Ascending aorta (tissue), 2 donors: ENCODE data around the gene CCDC85A. TPM values are rescaled to one million over a fixed set of nuclear protein-coding genes. Genes with fewer than 3 reads are reported as not detected.

Source experiments
- DNase-seq, 2 donors: peaks; one replicate each; pipeline ENCODE4 v3.0.0-alpha.2; 2019; ENCODE audit warnings: low spot score in 2 of 2
- H3K27ac ChIP-seq, 2 donors: fragments of 200-600 bp; sonication (generic); one replicate each; pipeline ENCODE4 v1.5.1; 2016 to 2017; ENCODE audit warnings: mild to moderate bottlenecking in 1 of 2
- H3K27me3 ChIP-seq: fragments of 200-600 bp; sonication (generic); one replicate; pipeline ENCODE4 v1.5.1; 2017
- H3K36me3 ChIP-seq, 2 donors: fragments of 200-600 bp; sonication (generic); one replicate each; pipeline ENCODE4 v1.5.1; 2016
- H3K4me1 ChIP-seq, 2 donors: fragments of 200-600 bp; sonication (generic); one replicate each; pipeline ENCODE4 v1.5.1; 2016 to 2017; ENCODE audit warnings: mild to moderate bottlenecking in 1 of 2
- H3K4me3 ChIP-seq, 2 donors: fragments of 200-600 bp; sonication (generic); one replicate each; pipeline ENCODE4 v1.5.1; 2016 to 2017; ENCODE audit warnings: mild to moderate bottlenecking in 1 of 2
- H3K9me3 ChIP-seq, 2 donors: fragments of 200-600 bp; sonication (generic); one replicate each; pipeline ENCODE4 v1.5.1; 2016
- CTCF ChIP-seq, 3 experiments: fragments of 200-600 bp in 2 of 3; fragments of 450-650 bp in 1 of 3; sonication (generic) in 2 of 3; IDR thresholded peaks; one replicate each; pipeline ENCODE4 v1.5.1; 2016 to 2019; ENCODE audit warnings: antibody characterized with exemption in 3 of 3, mild to moderate bottlenecking in 1 of 3, moderate library complexity in 1 of 3
- intact Hi-C: fragments of 100-400 bp; cut with DNase I; formaldehyde crosslinking; loops from one replicate; pipeline ENCODE4 v1.15.1; 2023
- total RNA-seq: library from RNA; depleted of rRNA; stranded (reverse); fragments of >200 nt; gene quantifications from one replicate; pipeline ENCODE4 v1.1.0, GENCODE V29; 2016

Gene CCDC85A
- total RNA-seq, 1 donor from 2014 or later: 15.0 TPM

GRCh38 chr2:56170988-56171387 is 12.8 kb upstream of the CCDC85A start:
- intact Hi-C loops: no loop called here
- Histone ChIP-seq H3K27ac (no peak overlapping the region), H3K36me3 (no peaks in the 10 kb centered on the region), H3K9me3 (no peaks in the 10 kb centered on the region), H3K4me3 (no peak overlapping the region), H3K4me1 (no peaks in the 10 kb centered on the region), H3K27me3 (no peaks in the 10 kb centered on the region)
- TF ChIP-seq CTCF (IDR thresholded peaks at IDR 0.05): no peak
- DNase-seq: no peak

GRCh38 chr2:56175779-56176178 is 8.0 kb upstream of the CCDC85A start:
- intact Hi-C loops: no loop called here
- H3K36me3 ChIP-seq: no peaks in the 10 kb centered on the region
- H3K27me3 ChIP-seq: no peaks in the 10 kb centered on the region
- no peak for DNase-seq
- TF ChIP-seq CTCF (IDR thresholded peaks at IDR 0.05): no peak
- no peak overlapping the region for H3K4me3 ChIP-seq
- H3K27ac ChIP-seq: no peak overlapping the region
- no peaks in the 10 kb centered on the region for H3K4me1 ChIP-seq
- no peaks in the 10 kb centered on the region for H3K9me3 ChIP-seq

GRCh38 chr2:56177420-56178220 is 6.2 kb upstream of the CCDC85A start:
- no peak for TF ChIP-seq CTCF (IDR thresholded peaks at IDR 0.05)
- no peaks in the 10 kb centered on the region for H3K9me3 ChIP-seq
- intact Hi-C loops: no loop called here
- no peak overlapping the region for H3K4me3 ChIP-seq
- no peaks in the 10 kb centered on the region for H3K27me3 ChIP-seq
- H3K36me3 ChIP-seq: no peaks in the 10 kb centered on the region
- no peaks in the 10 kb centered on the region for H3K4me1 ChIP-seq
- no peak for DNase-seq
- no peak overlapping the region for H3K27ac ChIP-seq

- no peak for TF ChIP-seq CTCF (IDR thresholded peaks at IDR 0.05)
- intact Hi-C loops: loop anchor here (10.0 kb wide), 1 partner anchor 345 kb away; no protein-coding TSS in a partner anchor
- Histone ChIP-seq H3K9me3 (no peaks in the 10 kb centered on the region), H3K4me1 (peaks cover 0 to 4% of the 10 kb centered on the region in 2 donors), H3K4me3 (no peak overlapping the region), H3K27ac (no peak overlapping the region), H3K27me3 (no peaks in the 10 kb centered on the region), H3K36me3 (no peaks in the 10 kb centered on the region)
- no peak for DNase-seq
Observed at GRCh38 chr2:56179931-56180330, 3.9 kb upstream of the CCDC85A start.

- H3K27ac ChIP-seq: no peak overlapping the region
- H3K36me3 ChIP-seq: no peaks in the 10 kb centered on the region
- no peaks in the 10 kb centered on the region for H3K27me3 ChIP-seq
- no peaks in the 10 kb centered on the region for H3K9me3 ChIP-seq
- peaks cover 0 to 4% of the 10 kb centered on the region in 2 donors for H3K4me1 ChIP-seq
- intact Hi-C loops: loop anchor here (10.0 kb wide), 1 partner anchor 342 kb away; no protein-coding TSS in a partner anchor
- no peak overlapping the region for H3K4me3 ChIP-seq
- no peak for TF ChIP-seq CTCF (IDR thresholded peaks at IDR 0.05)
- DNase-seq: no peak
Observed at GRCh38 chr2:56182420-56182819, 1.4 kb upstream of the CCDC85A start.
